Activated T-helper 1 cell treated with anti-CD3 and anti-CD28 coated beads, Interleukin-2, amount 50 U/mL, for 16 hours (primary cell): ENCODE data around the gene BANP.
"Not testable (repeated sequence)": the region's sequence is repeated elsewhere in the genome, so short reads cannot be mapped to it uniquely, and the experiment has no call there.

Source experiments
- DNase-seq, 2 donors: peaks; one replicate each; pipeline ENCODE4 v3.0.0-alpha.2; 2020; ENCODE audit warnings: low read depth in 1 of 2, low spot score in 1 of 2

Gene BANP

DNA sequence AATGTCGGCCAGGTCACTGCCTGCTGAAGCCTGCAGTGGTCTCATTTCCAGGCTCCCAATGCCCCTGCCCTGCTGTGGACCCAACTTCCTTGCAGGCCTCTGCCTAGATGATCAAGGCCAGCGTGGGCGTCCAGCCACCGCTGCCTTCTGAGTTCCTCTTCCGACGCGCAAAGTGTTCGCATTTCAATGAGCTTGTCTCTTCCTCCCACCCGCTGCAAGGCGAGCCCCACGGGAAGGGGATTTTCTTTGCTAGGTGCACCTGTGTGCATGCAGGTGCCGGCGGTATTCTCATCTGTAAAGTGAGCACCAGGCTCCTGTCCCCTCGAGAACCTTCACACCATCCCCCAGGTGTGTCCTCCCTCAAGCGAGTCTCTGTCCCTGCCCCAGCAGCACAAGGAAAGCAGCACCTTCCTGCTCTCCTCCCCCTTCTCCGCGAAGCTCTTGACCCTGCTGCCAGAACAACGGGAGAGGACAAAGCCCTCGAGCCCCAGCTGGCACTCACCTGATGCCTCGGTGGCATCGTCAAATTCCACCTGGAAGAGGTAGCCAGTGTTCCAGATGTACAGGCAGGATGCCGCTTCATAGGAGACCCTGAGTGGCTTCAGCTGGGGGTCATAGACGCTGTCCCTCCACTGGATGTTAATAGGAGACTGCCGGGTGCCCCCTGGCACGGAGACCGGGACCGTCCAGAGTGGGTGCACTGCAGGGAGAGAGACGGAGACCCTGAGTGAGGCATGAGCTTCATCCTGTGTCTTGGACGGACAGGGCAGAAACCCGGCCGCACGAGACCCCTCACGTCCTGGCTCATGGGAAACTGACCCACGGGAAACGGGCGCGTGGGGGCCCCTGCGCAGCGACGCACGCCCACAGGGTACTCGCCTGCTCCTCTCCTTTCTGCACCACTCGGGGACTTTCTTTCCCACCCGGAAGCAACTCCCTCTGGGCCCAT, 24.7 kb upstream of the BANP start:
- no peak for DNase-seq

DNA sequence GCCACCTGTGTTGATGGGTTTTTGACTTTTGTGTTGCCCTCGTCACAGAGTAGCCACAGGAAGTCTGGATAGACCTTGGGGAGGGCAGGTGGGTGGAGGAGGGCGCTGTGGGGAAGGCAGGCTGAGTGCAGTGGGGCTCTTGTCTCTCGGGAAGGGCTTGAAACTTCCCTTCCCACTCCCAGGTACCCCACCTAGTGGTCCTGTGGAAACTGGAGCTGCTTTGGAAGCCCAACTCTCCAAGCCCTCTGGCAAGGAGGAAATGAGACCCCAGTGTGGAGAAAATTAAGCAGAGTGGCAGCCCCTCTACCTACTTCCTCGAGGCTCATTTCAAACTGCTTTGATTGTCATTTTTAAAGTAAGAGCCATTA, 24.1 kb upstream of the BANP start:
- no peak for DNase-seq

DNA sequence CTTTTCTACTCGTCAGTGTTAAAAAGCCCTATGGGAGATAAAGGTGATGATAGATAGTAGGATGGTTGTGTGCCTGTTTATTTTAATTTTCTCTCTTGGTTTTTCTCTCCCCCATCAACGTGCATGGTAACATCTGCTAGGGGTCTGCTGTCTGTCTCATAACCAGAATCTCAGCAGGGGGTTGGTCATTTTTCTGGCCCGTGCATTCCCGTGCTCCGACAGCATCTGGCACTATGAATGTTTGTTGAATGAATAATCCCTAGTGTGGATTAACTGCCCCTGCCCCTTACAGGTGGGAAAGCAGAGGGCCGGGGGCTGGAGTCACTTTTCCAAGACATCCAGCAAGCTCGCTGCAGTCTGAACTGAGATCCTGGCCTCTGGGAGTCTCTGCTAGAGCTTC, 21.2 kb upstream of the BANP start:
- DNase-seq = no peak

DNA sequence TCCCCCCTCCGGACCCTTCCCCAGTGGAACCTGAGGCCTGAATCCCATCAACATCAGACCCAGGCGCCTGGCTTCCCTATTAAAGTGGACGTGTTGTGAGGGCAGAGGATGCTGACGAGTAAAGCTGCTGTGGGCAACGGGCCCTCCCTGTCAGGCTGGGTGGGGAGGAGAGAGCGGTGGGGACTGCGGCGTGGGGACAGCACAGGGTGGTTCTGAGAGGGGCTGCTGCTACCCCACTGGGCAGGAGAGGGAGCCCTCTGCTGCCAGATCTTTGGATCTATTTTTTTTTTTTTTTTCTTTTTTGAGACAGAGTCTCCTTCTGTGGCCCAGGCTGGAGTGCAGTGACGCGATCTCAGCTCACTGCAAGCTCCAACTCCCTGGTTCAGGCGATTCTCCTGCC, 20.8 kb upstream of the BANP start:
- no peak for DNase-seq

DNA sequence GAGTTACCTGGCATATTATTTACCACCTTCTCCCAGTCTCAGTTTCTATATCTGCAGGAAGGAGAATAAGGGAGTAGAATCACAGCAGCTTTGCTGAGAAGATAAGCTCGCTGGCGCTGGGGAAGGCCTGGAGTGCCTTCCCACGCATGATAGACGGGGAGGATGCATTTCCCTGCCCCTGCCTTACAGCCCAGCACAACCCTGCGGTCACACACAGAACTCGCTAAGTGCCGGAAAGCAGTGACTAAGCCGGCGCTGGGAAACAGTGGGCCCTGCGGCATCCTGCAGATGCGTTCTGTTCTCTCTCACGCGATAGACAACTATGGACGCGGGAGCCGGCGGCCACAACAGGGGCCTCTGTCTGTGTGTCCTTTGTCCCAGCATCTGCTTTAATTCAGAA, 19.7 kb upstream of the BANP start:
- DNase-seq = no peak

DNA sequence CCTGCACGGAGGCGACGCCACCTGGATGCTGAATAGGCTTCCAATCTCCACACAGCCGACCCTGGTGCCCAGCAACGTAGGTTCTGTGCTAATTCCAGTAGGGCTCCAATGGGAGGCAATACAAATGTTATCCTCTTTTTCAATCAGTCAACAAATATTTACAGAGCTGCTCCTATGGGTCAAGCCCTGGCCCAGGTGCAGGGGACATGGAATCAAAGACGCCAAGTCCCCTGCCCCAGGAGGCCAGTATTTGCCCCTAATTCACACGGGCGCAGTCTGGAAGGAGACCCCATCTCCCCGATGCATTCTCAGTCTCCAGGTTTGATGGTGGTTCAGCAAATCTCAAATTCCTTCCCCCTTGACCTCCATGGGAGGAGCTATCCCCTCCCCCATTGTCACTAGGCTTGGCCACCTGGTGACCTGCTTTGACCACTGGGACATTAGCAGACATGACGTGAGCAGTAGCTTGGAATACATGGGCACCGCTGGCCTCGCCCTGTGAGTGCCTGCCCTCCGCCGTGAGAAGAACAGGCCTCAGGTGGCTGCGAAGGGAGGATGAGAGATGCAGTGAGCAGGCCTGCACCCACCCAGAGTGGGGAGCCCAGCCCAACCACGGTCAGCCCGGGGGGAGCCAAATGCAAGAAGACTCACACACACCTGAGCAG, 18.6 kb upstream of the BANP start:
- not testable (repeated sequence) for DNase-seq

DNA sequence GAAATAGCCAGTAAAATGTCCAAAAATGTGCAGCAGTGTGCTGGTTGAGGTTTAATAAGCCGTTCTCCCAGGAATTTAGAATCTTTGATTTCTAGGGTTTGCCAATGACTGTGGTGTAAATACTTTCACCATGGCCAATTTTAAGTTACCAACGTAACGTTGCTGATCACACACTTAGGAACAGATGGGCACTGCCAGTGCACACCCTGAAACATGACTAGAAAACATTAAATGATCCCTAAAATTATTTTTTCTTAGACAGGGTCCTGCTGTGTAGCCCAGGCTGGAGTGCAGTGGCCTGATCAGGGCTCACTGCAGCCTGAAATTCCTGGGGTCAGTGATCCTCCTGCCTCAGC, 18.1 kb upstream of the BANP start:
- DNase-seq = no peak

DNA sequence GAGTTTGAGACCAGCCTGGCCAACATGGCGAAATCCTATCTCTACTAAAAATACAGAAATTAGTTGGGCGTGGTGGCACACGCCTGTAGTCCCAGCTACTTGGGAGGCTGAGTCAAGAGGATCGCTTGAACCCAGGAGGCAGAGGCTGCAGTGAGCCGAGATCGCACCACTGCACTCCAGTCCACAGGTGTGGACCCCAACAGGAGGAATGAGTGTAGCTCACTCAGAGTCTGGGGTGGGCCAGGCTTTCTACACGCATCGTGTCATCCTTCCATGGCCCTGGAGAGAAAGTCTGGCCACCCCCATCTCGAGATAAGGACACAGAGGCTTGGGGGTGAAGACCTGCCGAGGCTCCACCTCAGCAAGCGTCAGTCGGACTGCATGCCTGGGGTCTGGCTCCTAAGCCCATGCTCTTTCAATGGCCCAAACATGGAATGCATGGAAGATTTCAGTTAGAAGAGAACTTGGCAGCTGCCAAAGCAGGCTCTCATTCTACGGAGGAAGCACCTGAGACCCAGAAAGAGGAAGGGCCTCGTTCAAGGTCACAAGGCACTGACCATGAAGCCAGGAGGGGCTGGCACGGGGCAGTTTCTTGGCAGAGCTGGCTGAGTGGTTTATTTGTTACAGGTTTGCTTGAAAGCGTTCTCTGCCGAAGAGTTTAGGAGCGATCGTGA, 16.3 kb upstream of the BANP start:
- DNase-seq = not testable (repeated sequence)

DNA sequence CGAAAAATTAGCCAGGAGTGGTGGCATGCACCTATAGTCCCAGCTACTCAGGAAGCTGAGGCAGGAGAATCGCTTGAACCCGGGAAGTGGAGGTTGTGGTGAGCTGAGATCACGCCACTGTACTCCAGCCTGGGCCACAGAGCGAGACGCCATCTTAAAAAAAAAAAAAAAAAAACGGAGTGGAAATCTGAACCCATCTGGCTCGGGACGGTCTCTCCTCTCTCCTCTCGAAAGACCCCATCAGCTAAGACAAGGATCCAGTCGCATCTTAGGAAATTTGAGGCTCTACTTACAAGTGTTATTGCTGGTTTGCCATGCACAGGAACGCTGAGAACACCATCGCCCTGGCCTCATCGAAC, 15.2 kb upstream of the BANP start:
- DNase-seq = not testable (repeated sequence)

DNA sequence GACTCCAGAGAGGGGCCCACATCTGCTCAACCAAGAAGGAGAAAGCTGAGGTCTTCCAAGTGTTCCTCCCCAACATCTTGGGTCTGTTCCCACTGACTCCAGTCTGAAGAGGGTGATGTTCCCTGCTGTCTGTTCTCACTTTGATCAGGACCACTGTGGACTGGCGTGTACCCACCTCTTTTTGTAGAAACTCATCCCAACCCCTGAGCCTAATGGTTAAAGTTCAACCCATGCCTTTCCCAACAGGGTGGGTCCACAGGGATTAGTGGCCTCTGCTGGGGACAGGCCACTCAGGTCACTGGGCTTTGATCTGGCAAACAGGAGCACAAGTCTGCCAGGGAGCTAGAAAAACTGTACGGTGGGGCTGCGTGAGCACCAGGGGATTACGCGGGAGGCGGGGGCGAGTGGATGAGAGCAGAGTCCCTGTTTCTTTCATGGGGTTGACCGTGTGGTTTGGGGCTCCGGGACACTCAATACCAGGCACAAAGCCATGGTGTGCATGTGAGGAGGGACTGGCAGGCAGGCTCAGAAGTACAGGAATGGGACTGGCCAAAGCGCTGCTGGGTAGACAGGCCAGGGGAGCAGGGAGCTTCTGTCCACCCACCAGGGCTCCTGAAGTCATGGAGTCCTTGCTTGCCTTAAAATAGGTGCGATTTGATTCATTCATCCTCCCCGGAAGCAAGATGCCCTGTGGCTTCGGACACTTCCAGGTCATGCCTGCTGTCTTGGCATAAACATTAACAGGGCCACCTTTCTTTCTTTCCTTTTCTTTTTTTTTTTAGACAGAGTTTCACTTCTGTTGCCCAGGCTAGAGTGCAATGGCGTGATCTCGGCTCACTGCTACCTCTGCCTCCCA, 14.6 kb upstream of the BANP start, which contains the start of gene CA5A:
Gene CA5A (minus strand): TSS at position 155 of the 856 bp plus-strand sequence. CDS start 79 bp downstream, at position 76.
- DNase-seq = no peak

DNA sequence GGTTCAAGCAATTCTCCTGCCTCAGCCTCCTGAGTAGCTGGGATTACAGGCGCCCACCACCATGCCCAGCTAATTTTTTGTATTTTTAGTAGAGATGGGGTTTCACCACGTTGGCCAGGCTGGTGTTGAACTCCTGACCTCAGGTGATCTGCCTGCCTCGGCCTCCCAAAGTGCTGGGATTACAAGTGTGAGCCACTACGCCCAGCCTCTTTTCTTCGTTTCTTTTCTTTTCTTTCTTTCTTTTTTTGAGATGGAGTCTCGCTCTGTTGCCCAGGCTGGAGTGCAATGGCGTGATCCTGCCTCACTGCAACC, 14.0 kb upstream of the BANP start:
- DNase-seq = not testable (repeated sequence)

DNA sequence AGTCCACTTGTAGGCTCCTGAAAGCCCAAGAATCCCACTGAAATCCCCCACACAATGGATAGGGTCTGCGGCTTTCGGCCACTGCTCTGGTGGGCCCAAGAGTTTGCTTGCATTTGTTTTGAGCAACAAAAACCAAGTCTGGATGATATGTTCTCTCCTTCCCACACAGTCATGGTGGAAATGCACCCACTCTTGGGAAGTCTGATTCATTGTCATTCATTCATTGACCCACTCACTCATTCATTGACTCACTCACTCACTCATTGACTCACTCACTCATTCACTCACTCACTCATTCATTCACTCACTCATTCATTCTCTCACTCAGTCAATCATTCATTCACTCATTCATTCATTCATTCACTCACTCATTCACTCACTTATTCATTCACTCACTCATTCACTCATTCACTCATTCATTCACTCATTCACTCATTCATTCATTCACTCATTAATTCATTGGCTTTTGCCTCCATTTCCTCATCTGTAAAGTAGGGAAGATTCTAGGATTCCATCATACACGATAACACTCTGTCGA, 12.8 kb upstream of the BANP start:
- DNase-seq = no peak

DNA sequence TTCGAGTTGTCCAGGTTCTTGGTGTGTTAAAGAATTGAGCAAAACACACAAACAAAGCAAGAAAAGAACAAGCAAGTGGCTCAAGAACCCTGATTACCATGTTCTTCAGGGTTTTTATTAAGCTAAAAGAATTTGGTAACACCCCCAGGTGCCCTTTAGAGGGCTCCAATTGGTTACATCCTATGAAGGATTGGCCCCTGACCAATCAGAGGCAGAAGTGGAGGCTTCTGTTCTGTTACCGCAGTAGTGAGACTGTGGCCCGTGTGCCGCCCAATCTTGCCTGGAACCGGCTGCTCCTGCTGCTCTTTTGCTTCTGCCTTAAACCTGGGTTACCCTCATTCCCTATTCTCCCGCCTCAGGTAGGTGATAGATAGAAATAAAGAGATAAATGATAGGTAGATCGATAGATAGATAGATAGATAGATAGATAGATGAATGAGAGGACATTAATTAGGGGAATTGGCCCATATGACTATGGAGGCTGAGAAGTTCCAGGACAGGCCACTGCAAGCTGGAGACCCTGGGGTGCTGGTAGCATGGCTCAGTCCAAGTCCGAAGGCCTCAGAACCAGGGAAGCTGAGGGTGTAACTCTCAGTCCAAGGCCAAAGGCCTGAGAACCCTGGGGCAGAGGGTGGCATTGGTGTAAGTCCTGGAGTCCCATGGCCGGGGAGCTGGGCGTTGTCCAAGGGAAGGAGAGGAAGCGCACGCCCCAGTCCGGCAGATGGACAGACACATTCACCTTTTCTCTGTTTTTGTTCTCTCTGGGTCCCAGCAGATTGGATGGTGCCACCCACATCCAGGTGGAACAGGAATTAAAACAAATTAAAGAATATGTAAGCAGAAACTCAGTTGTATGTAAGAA, 11.4 kb upstream of the BANP start:
- DNase-seq = no peak

DNA sequence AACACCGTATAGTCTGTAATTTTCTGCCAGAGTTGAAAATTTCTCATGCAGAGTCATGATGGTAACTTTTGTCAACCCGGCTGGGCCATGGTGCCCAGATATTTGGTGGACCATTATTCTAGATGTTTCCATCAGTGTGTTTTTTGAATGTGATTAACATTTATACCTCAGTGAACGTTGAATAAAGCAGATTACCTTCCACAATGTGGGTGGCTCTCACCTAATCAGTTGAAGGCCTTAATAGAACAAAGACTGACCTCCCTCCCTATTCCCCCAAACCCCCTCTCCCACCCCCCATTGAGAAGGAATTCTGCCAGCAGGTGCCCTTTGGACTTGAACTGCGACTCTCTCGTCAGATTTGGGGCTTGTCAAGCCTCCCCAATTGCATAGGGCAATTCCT, 8.6 kb upstream of the BANP start:
- no peak for DNase-seq

DNA sequence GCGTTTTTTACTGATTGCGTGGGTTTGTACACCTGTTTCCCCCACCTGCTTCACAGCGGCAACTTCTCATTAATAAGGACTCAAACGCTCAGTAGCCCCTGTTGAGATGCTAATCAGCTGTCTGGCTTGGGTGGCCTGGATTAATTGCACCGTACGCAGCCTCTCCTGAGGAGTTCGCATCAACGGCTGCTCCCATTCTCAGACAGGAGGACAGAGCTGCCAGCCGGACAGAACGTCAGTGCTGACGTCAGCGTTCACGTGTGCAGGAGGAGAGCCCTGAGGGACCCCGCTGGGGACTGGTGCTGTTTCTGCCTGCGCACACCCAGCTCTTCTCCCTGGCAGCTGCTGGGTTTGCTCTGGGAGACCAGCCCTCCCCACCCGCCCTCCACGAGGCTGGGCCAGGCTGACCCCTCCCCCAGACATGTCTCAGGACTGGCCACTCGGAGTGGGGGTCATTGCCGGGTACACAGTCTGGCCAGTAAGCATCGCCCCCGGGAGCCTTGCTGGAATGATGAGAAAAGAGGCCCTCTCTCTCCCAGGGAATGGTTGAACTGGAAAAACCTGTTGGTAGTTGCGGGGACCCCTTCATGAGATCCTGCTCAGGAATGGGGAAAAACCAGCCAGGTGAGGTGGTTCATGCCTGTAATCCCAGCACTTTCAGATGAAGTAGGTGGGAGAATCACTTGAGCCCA, 5.7 kb upstream of the BANP start:
- no peak for DNase-seq

DNA sequence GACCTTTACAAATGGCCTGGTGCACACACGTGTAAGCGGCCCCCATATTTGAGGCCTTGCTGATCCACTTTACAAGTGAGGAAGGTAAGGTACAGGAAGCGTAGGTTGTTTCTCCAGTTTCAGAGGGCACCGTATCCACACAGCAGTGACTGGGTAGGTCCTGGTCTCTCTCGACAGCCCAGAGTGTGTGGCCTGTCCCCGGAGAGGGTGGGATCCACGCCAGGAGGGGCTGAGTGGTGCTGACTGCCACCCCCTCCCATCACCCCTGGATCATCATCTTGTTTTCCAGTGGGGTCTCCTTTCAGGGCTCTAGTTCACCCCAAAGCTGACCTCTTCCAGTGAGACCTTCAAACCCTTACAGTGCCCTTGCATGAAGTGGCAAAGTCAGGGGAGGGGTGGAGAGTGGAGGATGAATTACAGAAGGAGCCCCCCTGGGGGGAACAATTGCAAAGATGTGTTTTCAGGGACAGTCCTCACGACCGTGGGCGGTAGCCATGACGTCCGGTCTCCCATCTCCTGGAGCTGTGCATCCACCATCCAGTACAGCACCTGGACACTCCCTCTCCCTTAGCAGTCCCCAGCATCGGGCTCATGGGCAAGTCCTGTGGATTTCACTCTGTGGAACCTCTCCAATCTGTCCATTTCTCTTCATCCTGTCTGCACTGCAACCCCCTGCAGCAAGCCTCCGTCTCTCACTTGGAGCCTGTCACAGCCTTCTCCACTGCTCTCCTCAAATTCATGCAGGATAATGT, 4.5 kb upstream of the BANP start:
- DNase-seq = no peak

DNA sequence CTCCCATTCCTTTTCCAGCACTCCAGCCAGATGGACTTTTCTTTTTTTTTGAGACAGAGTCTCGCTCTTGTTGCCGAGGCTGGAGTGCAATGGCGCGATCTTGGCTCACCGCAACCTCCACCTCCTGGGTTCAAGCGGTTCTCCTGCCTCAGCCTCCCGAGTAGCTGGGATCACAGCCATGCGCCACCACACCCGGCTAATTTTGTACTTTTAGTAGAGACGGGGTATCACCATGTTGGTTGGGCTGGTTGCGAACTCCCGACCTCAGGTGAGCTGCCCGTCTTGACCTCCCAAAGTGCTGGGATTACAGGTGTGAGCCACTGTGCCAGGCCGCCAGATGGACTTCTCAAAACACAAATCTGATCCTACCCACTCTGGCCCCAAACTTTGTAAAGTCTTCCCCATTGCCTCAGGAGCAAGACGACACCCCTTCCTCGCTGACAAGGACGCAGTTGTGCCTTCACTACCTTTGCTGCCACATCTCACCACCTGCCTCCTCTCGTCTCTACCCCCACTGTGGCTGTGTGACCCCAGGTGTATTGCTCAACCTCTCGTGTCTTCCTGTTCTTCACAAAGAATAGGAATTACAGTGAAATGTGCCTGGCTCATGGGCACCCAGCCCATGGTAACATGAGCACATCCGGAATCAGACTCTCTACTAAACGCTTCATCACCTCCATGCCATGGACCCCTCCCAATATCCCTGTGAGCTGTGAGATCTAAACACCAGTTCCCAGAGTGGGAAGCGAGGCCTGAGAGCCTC, 3.7 kb upstream of the BANP start:
- no peak for DNase-seq

DNA sequence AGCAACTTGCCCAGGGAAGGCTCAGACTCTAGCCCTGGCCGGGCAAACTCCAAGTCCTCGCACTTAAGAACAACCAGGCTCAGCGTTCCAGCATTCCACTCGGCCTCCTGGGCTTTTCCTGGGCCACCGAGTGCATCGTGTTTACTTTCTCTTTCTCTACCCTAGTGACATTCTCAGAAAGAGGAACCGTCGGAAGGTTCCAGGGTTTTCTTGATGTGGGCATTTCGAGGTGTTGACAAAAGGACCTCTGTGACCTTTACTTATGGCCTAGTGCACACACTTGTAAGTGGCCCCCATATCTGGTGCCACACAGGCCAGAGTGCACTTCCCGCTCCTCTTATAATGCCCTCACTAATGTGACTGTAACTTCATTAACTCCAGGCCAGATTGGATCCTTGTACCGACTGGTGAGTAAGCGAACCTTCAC, 3.1 kb upstream of the BANP start:
- DNase-seq = no peak
